ENCODE results near the gene SYTL2. TPM values are rescaled to one million over a fixed set of nuclear protein-coding genes. Genes with fewer than 3 reads are reported as not detected.

The SYTL2 gene
- total RNA-seq, 1 experiment from 2014 or later, result 0.75 TPM

DNA sequence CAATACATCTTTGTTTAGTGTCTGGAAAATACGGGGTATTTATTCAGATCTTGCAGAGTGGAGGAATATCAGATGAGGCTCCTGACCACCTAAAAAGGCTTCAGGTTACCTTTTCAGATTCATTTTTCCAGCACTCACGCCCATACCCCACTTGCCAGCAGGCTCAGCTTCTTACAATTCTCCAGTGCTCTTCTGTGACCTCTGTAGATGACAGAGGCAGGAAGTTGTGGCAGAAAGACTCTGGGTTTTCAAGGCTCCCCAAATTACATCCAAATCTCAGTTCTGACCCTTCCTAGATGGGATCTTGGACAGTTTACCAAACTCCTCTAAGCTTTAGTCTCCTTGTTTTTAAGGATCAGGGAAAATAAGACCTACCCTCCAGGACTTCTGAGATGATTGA is 61.1 kb downstream of the SYTL2 start:
- Histone ChIP-seq H3K9me2 (replicated peaks; ENCODE audit: insufficient read depth, low read length) (no peaks in the 10 kb centered on the region), H3K4me1 (ENCODE audit: low read length) (no peaks in the 10 kb centered on the region), H3K27me3 (ENCODE audit: low read length) (no peaks in the 10 kb centered on the region), H3K4me3 (ENCODE audit: low read length) (no peak overlapping the region), H2AFZ (ENCODE audit: low read length) (0 out of 2 replicates have a peak overlapping the region, but pooled peaks have one; percentile 2), H3K4me2 (ENCODE audit: low read depth, low read length, poor library complexity, severe bottlenecking) (no peak overlapping the region), H3K27ac (ENCODE audit: low read length) (no peak overlapping the region), H3K36me3 (ENCODE audit: insufficient read depth, low read length) (no peaks in the 10 kb centered on the region), H4K20me1 (ENCODE audit: insufficient read depth, low read depth, low read length) (no peaks in the 10 kb centered on the region), H3K9me3 (ENCODE audit: low read length) (no peaks in the 10 kb centered on the region), H3K79me2 (ENCODE audit: low read length) (no peaks in the 10 kb centered on the region), H3K9ac (ENCODE audit: low read length) (no peak overlapping the region)
- no peak for DNase-seq

- H3K4me1 ChIP-seq (ENCODE audit: low read length), result no peaks in the 10 kb centered on the region
- H3K9me2 ChIP-seq (replicated peaks; ENCODE audit: insufficient read depth, low read length), result no peaks in the 10 kb centered on the region
- H3K9ac ChIP-seq (ENCODE audit: low read length), result no peak overlapping the region
- H3K36me3 ChIP-seq (ENCODE audit: insufficient read depth, low read length), result no peaks in the 10 kb centered on the region
- no peak overlapping the region for H3K27ac ChIP-seq (ENCODE audit: low read length)
- no peaks in the 10 kb centered on the region for H4K20me1 ChIP-seq (ENCODE audit: insufficient read depth, low read depth, low read length)
- no peak overlapping the region for H3K4me3 ChIP-seq (ENCODE audit: low read length)
- H3K27me3 ChIP-seq (ENCODE audit: low read length), result no peaks in the 10 kb centered on the region
- H3K9me3 ChIP-seq (ENCODE audit: low read length), result no peaks in the 10 kb centered on the region
- no peak overlapping the region for H3K4me2 ChIP-seq (ENCODE audit: low read depth, low read length, poor library complexity, severe bottlenecking)
- H3K79me2 ChIP-seq (ENCODE audit: low read length), result no peaks in the 10 kb centered on the region
- no peak for DNase-seq
- no peak overlapping the region for H2AFZ ChIP-seq (ENCODE audit: low read length)
Observed at GRCh38 chr11:85749287-85749834, 61.6 kb downstream of the SYTL2 start.

GRCh38 chr11:85748455-85748891 is 62.5 kb downstream of the SYTL2 start:
- H3K4me2 ChIP-seq (ENCODE audit: low read depth, low read length, poor library complexity, severe bottlenecking), result no peak overlapping the region
- H3K79me2 ChIP-seq (ENCODE audit: low read length), result no peaks in the 10 kb centered on the region
- no peak overlapping the region for H2AFZ ChIP-seq (ENCODE audit: low read length)
- H3K27ac ChIP-seq (ENCODE audit: low read length), result no peak overlapping the region
- H3K9me3 ChIP-seq (ENCODE audit: low read length), result no peaks in the 10 kb centered on the region
- no peak overlapping the region for H3K9ac ChIP-seq (ENCODE audit: low read length)
- H3K4me1 ChIP-seq (ENCODE audit: low read length), result no peaks in the 10 kb centered on the region
- DNase-seq, result no peak
- H3K4me3 ChIP-seq (ENCODE audit: low read length), result no peak overlapping the region
- no peaks in the 10 kb centered on the region for H3K36me3 ChIP-seq (ENCODE audit: insufficient read depth, low read length)
- H4K20me1 ChIP-seq (ENCODE audit: insufficient read depth, low read depth, low read length), result no peaks in the 10 kb centered on the region
- H3K27me3 ChIP-seq (ENCODE audit: low read length), result no peaks in the 10 kb centered on the region
- no peaks in the 10 kb centered on the region for H3K9me2 ChIP-seq (replicated peaks; ENCODE audit: insufficient read depth, low read length)

DNA sequence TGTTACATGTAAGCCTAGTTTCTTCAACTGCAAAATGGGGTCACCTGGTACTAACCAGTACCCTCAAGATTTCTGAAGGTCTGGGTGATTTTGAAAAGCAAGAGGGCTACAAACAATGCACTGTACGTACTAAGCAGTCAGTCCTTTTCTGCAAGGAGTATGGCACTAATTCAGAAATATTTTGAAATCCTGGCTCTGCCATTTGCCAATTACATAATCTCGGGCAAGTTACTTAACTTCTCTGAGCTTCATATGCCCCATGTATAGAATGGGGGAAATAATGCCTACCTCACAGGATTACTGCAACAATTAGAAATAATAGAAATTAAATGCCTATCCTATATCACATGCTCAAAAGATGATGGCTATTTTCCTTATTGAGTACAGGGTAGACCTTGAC is 64.3 kb downstream of the SYTL2 start:
- H4K20me1 ChIP-seq (ENCODE audit: insufficient read depth, low read depth, low read length), result no peaks in the 10 kb centered on the region
- H3K79me2 ChIP-seq (ENCODE audit: low read length), result no peaks in the 10 kb centered on the region
- H3K27ac ChIP-seq (ENCODE audit: low read length), result no peak overlapping the region
- H3K27me3 ChIP-seq (ENCODE audit: low read length), result no peaks in the 10 kb centered on the region
- H3K4me3 ChIP-seq (ENCODE audit: low read length), result no peak overlapping the region
- no peaks in the 10 kb centered on the region for H3K9me2 ChIP-seq (replicated peaks; ENCODE audit: insufficient read depth, low read length)
- H2AFZ ChIP-seq (ENCODE audit: low read length), result no peak overlapping the region
- no peaks in the 10 kb centered on the region for H3K36me3 ChIP-seq (ENCODE audit: insufficient read depth, low read length)
- H3K9ac ChIP-seq (ENCODE audit: low read length), result no peak overlapping the region
- no peaks in the 10 kb centered on the region for H3K4me1 ChIP-seq (ENCODE audit: low read length)
- no peak overlapping the region for H3K4me2 ChIP-seq (ENCODE audit: low read depth, low read length, poor library complexity, severe bottlenecking)
- DNase-seq, result no peak
- no peaks in the 10 kb centered on the region for H3K9me3 ChIP-seq (ENCODE audit: low read length)

DNA sequence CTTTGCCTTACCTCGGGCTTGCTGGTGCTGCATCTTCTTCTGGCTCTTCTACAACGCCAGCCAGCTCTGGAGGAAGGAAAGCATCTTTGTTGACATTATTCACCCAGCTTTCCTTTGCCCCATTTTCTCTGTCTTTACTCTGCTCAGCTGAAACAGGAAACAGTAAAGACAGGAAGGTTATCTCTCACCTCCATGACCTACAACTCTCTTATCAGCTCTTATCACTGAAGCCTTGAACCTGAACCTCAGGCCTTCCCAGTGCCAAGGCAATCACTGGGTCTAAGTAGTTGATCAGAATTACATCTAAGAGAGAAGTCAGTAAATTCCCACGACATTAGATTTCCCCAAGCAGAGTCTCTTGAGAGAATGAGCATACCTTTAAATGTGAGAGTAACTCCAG is 65.3 kb downstream of the SYTL2 start:
- Histone ChIP-seq H3K36me3 (ENCODE audit: insufficient read depth, low read length) (no peaks in the 10 kb centered on the region), H3K4me3 (ENCODE audit: low read length) (no peak overlapping the region), H3K9ac (ENCODE audit: low read length) (no peak overlapping the region), H3K4me1 (ENCODE audit: low read length) (no peaks in the 10 kb centered on the region), H3K27me3 (ENCODE audit: low read length) (no peaks in the 10 kb centered on the region), H3K9me2 (replicated peaks; ENCODE audit: insufficient read depth, low read length) (no peaks in the 10 kb centered on the region), H3K4me2 (ENCODE audit: low read depth, low read length, poor library complexity, severe bottlenecking) (no peak overlapping the region), H3K79me2 (ENCODE audit: low read length) (no peaks in the 10 kb centered on the region), H3K9me3 (ENCODE audit: low read length) (no peaks in the 10 kb centered on the region), H2AFZ (ENCODE audit: low read length) (no peak overlapping the region), H3K27ac (ENCODE audit: low read length) (no peak overlapping the region), H4K20me1 (ENCODE audit: insufficient read depth, low read depth, low read length) (no peaks in the 10 kb centered on the region)
- no peak for DNase-seq

DNA sequence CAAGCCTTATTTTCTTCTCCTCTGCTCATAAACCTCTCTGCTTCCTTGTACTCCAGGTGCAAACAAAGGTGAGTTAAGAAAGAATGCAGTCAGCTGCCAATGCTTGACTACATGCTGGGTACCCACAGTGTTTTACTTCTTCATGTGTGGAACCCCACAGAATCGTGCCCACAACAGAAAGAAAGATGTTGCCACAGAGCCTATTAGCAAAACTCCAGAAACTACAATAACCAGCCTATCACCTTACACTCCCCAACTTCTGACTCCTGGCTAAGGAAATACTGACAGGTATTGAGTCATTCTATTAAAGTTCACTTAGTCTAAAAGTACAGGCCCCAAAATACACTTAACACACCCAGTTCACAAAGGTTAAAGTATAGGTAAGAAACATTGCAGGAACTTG is 68.1 kb downstream of the SYTL2 start:
- Histone ChIP-seq H4K20me1 (ENCODE audit: insufficient read depth, low read depth, low read length) (no peaks in the 10 kb centered on the region), H3K4me2 (ENCODE audit: low read depth, low read length, poor library complexity, severe bottlenecking) (no peak overlapping the region), H2AFZ (ENCODE audit: low read length) (no peak overlapping the region), H3K9me3 (ENCODE audit: low read length) (no peaks in the 10 kb centered on the region), H3K27ac (ENCODE audit: low read length) (no peak overlapping the region), H3K27me3 (ENCODE audit: low read length) (no peaks in the 10 kb centered on the region), H3K4me1 (ENCODE audit: low read length) (no peaks in the 10 kb centered on the region), H3K79me2 (ENCODE audit: low read length) (no peaks in the 10 kb centered on the region), H3K4me3 (ENCODE audit: low read length) (no peak overlapping the region), H3K36me3 (ENCODE audit: insufficient read depth, low read length) (no peaks in the 10 kb centered on the region), H3K9me2 (replicated peaks; ENCODE audit: insufficient read depth, low read length) (no peaks in the 10 kb centered on the region), H3K9ac (ENCODE audit: low read length) (no peak overlapping the region)
- DNase-seq, result no peak

GRCh38 chr11:85742348-85742747 is 68.6 kb downstream of the SYTL2 start:
- no peak overlapping the region for H3K4me2 ChIP-seq (ENCODE audit: low read depth, low read length, poor library complexity, severe bottlenecking)
- no peaks in the 10 kb centered on the region for H3K9me2 ChIP-seq (replicated peaks; ENCODE audit: insufficient read depth, low read length)
- H3K9ac ChIP-seq (ENCODE audit: low read length), result no peak overlapping the region
- H3K79me2 ChIP-seq (ENCODE audit: low read length), result no peaks in the 10 kb centered on the region
- no peaks in the 10 kb centered on the region for H3K9me3 ChIP-seq (ENCODE audit: low read length)
- H3K36me3 ChIP-seq (ENCODE audit: insufficient read depth, low read length), result no peaks in the 10 kb centered on the region
- DNase-seq, result no peak
- no peak overlapping the region for H2AFZ ChIP-seq (ENCODE audit: low read length)
- H3K4me3 ChIP-seq (ENCODE audit: low read length), result no peak overlapping the region
- no peak overlapping the region for H3K27ac ChIP-seq (ENCODE audit: low read length)
- H3K4me1 ChIP-seq (ENCODE audit: low read length), result no peaks in the 10 kb centered on the region
- no peaks in the 10 kb centered on the region for H3K27me3 ChIP-seq (ENCODE audit: low read length)
- H4K20me1 ChIP-seq (ENCODE audit: insufficient read depth, low read depth, low read length), result no peaks in the 10 kb centered on the region

GRCh38 chr11:85740481-85741400 is 70.2 kb downstream of the SYTL2 start:
- no peak overlapping the region for H3K4me3 ChIP-seq (ENCODE audit: low read length)
- H2AFZ ChIP-seq (ENCODE audit: low read length), result no peak overlapping the region
- no peak for DNase-seq
- H3K79me2 ChIP-seq (ENCODE audit: low read length), result no peaks in the 10 kb centered on the region
- no peaks in the 10 kb centered on the region for H3K4me1 ChIP-seq (ENCODE audit: low read length)
- no peaks in the 10 kb centered on the region for H3K9me2 ChIP-seq (replicated peaks; ENCODE audit: insufficient read depth, low read length)
- H3K4me2 ChIP-seq (ENCODE audit: low read depth, low read length, poor library complexity, severe bottlenecking), result no peak overlapping the region
- H3K27me3 ChIP-seq (ENCODE audit: low read length), result no peaks in the 10 kb centered on the region; the same call in 1 of the 2 replicates
- H3K9me3 ChIP-seq (ENCODE audit: low read length), result no peaks in the 10 kb centered on the region
- H3K36me3 ChIP-seq (ENCODE audit: insufficient read depth, low read length), result no peaks in the 10 kb centered on the region
- H3K27ac ChIP-seq (ENCODE audit: low read length), result no peak overlapping the region
- no peaks in the 10 kb centered on the region for H4K20me1 ChIP-seq (ENCODE audit: insufficient read depth, low read depth, low read length)
- H3K9ac ChIP-seq (ENCODE audit: low read length), result no peak overlapping the region

Measured in Karpas-422 (cell line).